ENCODE measurements around the gene COL27A1. TPM values are rescaled to one million over a fixed set of nuclear protein-coding genes. Genes with fewer than 3 reads are reported as not detected.
A peak's percentile ranks its signal among the peaks of the same experiment; 100 is the strongest.

Gene COL27A1
- total RNA-seq, 1 donor from 2014 or later: 0.33 TPM

GRCh38 chr9:114311571-114312512 lies 156.5 kb downstream of the COL27A1 start:
- Mint-ChIP-seq H3K36me3 (ENCODE audit: low read depth) (no peaks in the 10 kb centered on the region), H3K4me1 (no peaks in the 10 kb centered on the region), H3K9me3 (no peaks in the 10 kb centered on the region), H3K27me3 (peaks cover 3% of the 10 kb centered on the region), H3K27ac (no peak overlapping the region), H3K4me3 (no peak overlapping the region)
- ATAC-seq (ENCODE audit: low read depth): no peak
- intact Hi-C loops (cut with micrococcal nuclease): no loop called here
- CTCF ChIA-PET: no interaction called here
- TF ChIP-seq CTCF (IDR thresholded peaks at IDR 0.05): no peak
- no peak for DNase-seq
- POLR2A ChIA-PET: no interaction called here

- H3K9me3 Mint-ChIP-seq: no peaks in the 10 kb centered on the region
- no peak for DNase-seq
- CTCF ChIA-PET: no interaction called here
- ATAC-seq (ENCODE audit: low read depth): no peak
- no peak overlapping the region for H3K4me3 Mint-ChIP-seq
- H3K27me3 Mint-ChIP-seq: peaks cover 3% of the 10 kb centered on the region
- intact Hi-C loops (cut with micrococcal nuclease): no loop called here
- no peaks in the 10 kb centered on the region for H3K36me3 Mint-ChIP-seq (ENCODE audit: low read depth)
- TF ChIP-seq CTCF (IDR thresholded peaks at IDR 0.05): no peak
- POLR2A ChIA-PET: no interaction called here
- no peaks in the 10 kb centered on the region for H3K4me1 Mint-ChIP-seq
- H3K27ac Mint-ChIP-seq: peak overlapping the region; percentile 41
These were observed 157.2 kb downstream of the COL27A1 start for GRCh38 chr9:114312513-114312875.

- intact Hi-C loops (cut with micrococcal nuclease): no loop called here
These were observed 157.8 kb downstream of the COL27A1 start for GRCh38 chr9:114313186-114313585.

GRCh38 chr9:114314256-114314867 lies 159.0 kb downstream of the COL27A1 start:
- DNase-seq (no peak), ATAC-seq (ENCODE audit: low read depth) (no peak)
- TF ChIP-seq CTCF (IDR thresholded peaks at IDR 0.05): no peak
- H3K27me3 Mint-ChIP-seq: peaks cover 6% of the 10 kb centered on the region
- ChIA-PET CTCF (interaction anchor here (0.8 kb wide), 1 partner anchor 232 kb away, joined by 3 read pairs; no protein-coding TSS in a partner anchor), POLR2A (no interaction called here)
- H3K9me3 Mint-ChIP-seq: no peaks in the 10 kb centered on the region
- H3K4me3 Mint-ChIP-seq: no peak overlapping the region
- H3K36me3 Mint-ChIP-seq (ENCODE audit: low read depth): no peaks in the 10 kb centered on the region
- H3K4me1 Mint-ChIP-seq: no peaks in the 10 kb centered on the region
- no peak overlapping the region for H3K27ac Mint-ChIP-seq
- intact Hi-C loops (cut with micrococcal nuclease): no loop called here

More at GRCh38 chr9:114313186-114313585, 157.8 kb downstream of the COL27A1 start:
- Mint-ChIP-seq H3K4me1 (no peaks in the 10 kb centered on the region), H3K4me3 (no peak overlapping the region), H3K36me3 (ENCODE audit: low read depth) (no peaks in the 10 kb centered on the region), H3K27ac (no peak overlapping the region), H3K9me3 (no peaks in the 10 kb centered on the region), H3K27me3 (peaks cover 3% of the 10 kb centered on the region)
- ATAC-seq (ENCODE audit: low read depth): no peak
- DNase-seq: no peak
- ChIA-PET POLR2A (no interaction called here), CTCF (interaction anchor here (0.8 kb wide), 1 partner anchor 231 kb away, joined by 3 read pairs; no protein-coding TSS in a partner anchor)
- no peak for TF ChIP-seq CTCF (IDR thresholded peaks at IDR 0.05)

Measured in activated B cell treated with CpG ODN at 0.5 μM for 24 hours (primary cell).